ENCODE data around the gene SPC24.

- TF ChIP-seq REST (IDR thresholded peaks at IDR 0.05; ENCODE audit: insufficient read depth in 1 of 2, low read depth in 2 of 2, low read length in 2 of 2) (no peak), TAF1 (IDR thresholded peaks at IDR 0.05; ENCODE audit: borderline replicate concordance, insufficient read depth, low read length) (no peak)
Observed at GRCh38 chr19:11148001-11148400, 7.6 kb downstream of the SPC24 start.
